ENCODE measurements around the gene MACROD2.

DNA sequence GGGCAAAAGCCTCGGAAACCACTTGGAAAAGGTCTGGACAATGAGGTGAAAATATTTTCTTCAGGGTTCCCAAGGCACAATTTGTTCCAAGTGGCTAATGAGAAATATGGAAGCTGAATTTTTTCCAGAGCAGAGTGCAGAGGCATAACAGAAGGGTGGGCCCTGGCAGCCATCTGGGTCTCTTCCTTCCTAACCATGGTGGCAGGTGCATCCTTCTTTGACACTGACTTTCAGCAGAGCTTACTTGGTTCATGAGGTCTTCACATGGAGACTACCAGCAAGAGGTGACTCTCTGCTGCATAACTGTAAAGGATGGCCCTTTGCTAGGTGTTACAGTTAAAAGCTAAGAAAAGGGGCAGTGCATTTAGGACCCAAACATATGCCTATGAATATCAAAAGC, 2055.1 kb downstream of the MACROD2 start:
- TF ChIP-seq, protein P1, sequence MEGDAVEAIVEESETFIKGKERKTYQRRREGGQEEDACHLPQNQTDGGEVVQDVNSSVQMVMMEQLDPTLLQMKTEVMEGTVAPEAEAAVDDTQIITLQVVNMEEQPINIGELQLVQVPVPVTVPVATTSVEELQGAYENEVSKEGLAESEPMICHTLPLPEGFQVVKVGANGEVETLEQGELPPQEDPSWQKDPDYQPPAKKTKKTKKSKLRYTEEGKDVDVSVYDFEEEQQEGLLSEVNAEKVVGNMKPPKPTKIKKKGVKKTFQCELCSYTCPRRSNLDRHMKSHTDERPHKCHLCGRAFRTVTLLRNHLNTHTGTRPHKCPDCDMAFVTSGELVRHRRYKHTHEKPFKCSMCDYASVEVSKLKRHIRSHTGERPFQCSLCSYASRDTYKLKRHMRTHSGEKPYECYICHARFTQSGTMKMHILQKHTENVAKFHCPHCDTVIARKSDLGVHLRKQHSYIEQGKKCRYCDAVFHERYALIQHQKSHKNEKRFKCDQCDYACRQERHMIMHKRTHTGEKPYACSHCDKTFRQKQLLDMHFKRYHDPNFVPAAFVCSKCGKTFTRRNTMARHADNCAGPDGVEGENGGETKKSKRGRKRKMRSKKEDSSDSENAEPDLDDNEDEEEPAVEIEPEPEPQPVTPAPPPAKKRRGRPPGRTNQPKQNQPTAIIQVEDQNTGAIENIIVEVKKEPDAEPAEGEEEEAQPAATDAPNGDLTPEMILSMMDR (IDR thresholded peaks at IDR 0.05): no peak
- no peak for TF ChIP-seq POLR2A (IDR thresholded peaks at IDR 0.05)

All from body of pancreas (tissue), 4 donors.